K562 treated with DMSO at 1 percent for 12 hours (cell line): ENCODE results near the gene MYLK3. TPM values are rescaled to one million over a fixed set of nuclear protein-coding genes. Genes with fewer than 3 reads are reported as not detected.

Experiments used
- total RNA-seq: library from RNA; unstranded; fragments of 300-600 nt; gene quantifications from 2 replicates; pipeline ENCODE4 v1.2.3, GENCODE V29; 2022; ENCODE audit not compliant: insufficient read depth

Gene MYLK3
- total RNA-seq = 1.9 and 7.1 TPM in 2 replicates

GRCh38 chr16:46747777-46748651 is at the start of gene MYLK3:
TSS of gene MYLK3 (minus strand) at chr16:46748344. CDS start at chr16:46748193, 151 bp downstream.

GRCh38 chr16:46689365-46690280 is 58.5 kb downstream of the MYLK3 start, which contains the start of gene ORC6:
TSS of gene ORC6 (plus strand) at chr16:46689659. CDS start at chr16:46689706, 47 bp downstream.

GRCh38 chr16:46688654-46689364 is 59.3 kb downstream of the MYLK3 start, which contains the start of gene VPS35:
TSS of gene VPS35 (minus strand) at chr16:46689178. CDS start at chr16:46689133, 45 bp downstream.

Other genes starting within 250 kb of the MYLK3 start
- gene SHCBP1, start 127.0 kb downstream of the MYLK3 start, total RNA-seq = 11.3 and 26.7 TPM in 2 replicates
- gene VPS35, start 59.2 kb downstream of the MYLK3 start, total RNA-seq = 23.8 and 65.3 TPM in 2 replicates
- 31.7 and 62.6 TPM in 2 replicates for gene ORC6, start 58.7 kb downstream of the MYLK3 start, total RNA-seq
- 6.4 and 10.1 TPM in 2 replicates for gene C16orf87, start 82.8 kb upstream of the MYLK3 start, total RNA-seq
- 10.7 and 17.2 TPM in 2 replicates for gene GPT2, start 136.0 kb upstream of the MYLK3 start, total RNA-seq
- 23.6 and 40.5 TPM in 2 replicates for gene DNAJA2, start 225.3 kb upstream of the MYLK3 start, total RNA-seq